HEK293 (cell line): ENCODE results near the gene RDH5.
A peak's percentile ranks its signal among the peaks of the same experiment; 100 is the strongest.

Experiments
- GLI4 ChIP-seq: fragments of 450-650 bp; formaldehyde crosslinking; IDR thresholded peaks from 2 replicates; pipeline ENCODE4 v1.5.1; 2016; ENCODE audit warnings: missing biosample characterization, missing genetic modification characterization
- HOXC10 ChIP-seq: sonication (generic); formaldehyde crosslinking; IDR thresholded peaks from 2 replicates; pipeline ENCODE4 v1.8.1; 2023; ENCODE audit warnings: mild to moderate bottlenecking, missing genetic modification reagents
- IKZF3 ChIP-seq: fragments of 450-650 bp; IDR thresholded peaks from 2 replicates; pipeline ENCODE4 v1.5.0; 2018; ENCODE audit warnings: missing biosample characterization, mild to moderate bottlenecking, missing genetic modification characterization, moderate library complexity
- PRDM1 ChIP-seq: fragments of 450-650 bp; formaldehyde crosslinking; IDR thresholded peaks from 2 replicates; pipeline ENCODE4; 2016; ENCODE audit warnings: missing biosample characterization, missing genetic modification characterization
- SP7 ChIP-seq: fragments of 450-650 bp; formaldehyde crosslinking; IDR thresholded peaks from 2 replicates; pipeline ENCODE4 v1.5.1; 2016; ENCODE audit warnings: missing biosample characterization, missing genetic modification characterization
- ZBTB7A ChIP-seq: fragments of 450-650 bp; formaldehyde crosslinking; IDR thresholded peaks from 2 replicates; pipeline ENCODE4 v1.5.1; 2016; ENCODE audit warnings: low read depth, missing biosample characterization, missing genetic modification characterization
- ZIC2 ChIP-seq: fragments of 450-650 bp; formaldehyde crosslinking; IDR thresholded peaks from 2 replicates; pipeline ENCODE4 v1.5.1; 2016; ENCODE audit warnings: missing biosample characterization, missing genetic modification characterization
- ZNF10 ChIP-seq: fragments of 450-650 bp; formaldehyde crosslinking; IDR thresholded peaks from 2 replicates; pipeline ENCODE4 v1.5.1; 2017; ENCODE audit warnings: missing biosample characterization, missing genetic modification characterization
- ZNF121 ChIP-seq: fragments of 450-650 bp; formaldehyde crosslinking; IDR thresholded peaks from 2 replicates; pipeline ENCODE4 v1.5.1; 2016; ENCODE audit warnings: missing biosample characterization, missing genetic modification characterization
- ZNF174 ChIP-seq: fragments of 450-650 bp; formaldehyde crosslinking; IDR thresholded peaks from 2 replicates; pipeline ENCODE4 v1.5.0; 2017; ENCODE audit warnings: missing biosample characterization, mild to moderate bottlenecking, missing genetic modification characterization
- ZNF184 ChIP-seq: fragments of 450-650 bp; IDR thresholded peaks from 2 replicates; pipeline ENCODE4 v1.5.1; 2018; ENCODE audit warnings: missing biosample characterization, mild to moderate bottlenecking, missing genetic modification characterization
- ZNF214 ChIP-seq: fragments of 450-650 bp; formaldehyde crosslinking; IDR thresholded peaks from 2 replicates; pipeline ENCODE4 v1.5.1; 2017; ENCODE audit warnings: missing biosample characterization, mild to moderate bottlenecking, missing genetic modification characterization, borderline replicate concordance
- ZNF274 ChIP-seq, 2 experiments: fragments of 200-500 bp in 1 of 2; fragments of 450-650 bp in 1 of 2; sonication (Bioruptor generic) in 1 of 2; formaldehyde crosslinking in 1 of 2; IDR thresholded peaks; 2 replicates each; pipeline versions ENCODE4 v1.5.1 to v1.6.1; 2014 to 2016; ENCODE audit warnings: borderline replicate concordance in 1 of 2, inconsistent platforms in 1 of 2, low read length in 1 of 2, missing biosample characterization in 1 of 2, missing genetic modification characterization in 1 of 2
- ZNF324 ChIP-seq: fragments of 450-650 bp; formaldehyde crosslinking; IDR thresholded peaks from 2 replicates; pipeline ENCODE4 v1.5.1; 2016; ENCODE audit warnings: missing biosample characterization, missing genetic modification characterization
- ZNF341 ChIP-seq: fragments of 450-650 bp; formaldehyde crosslinking; IDR thresholded peaks from 2 replicates; pipeline ENCODE4; 2016; ENCODE audit warnings: low read depth, missing biosample characterization, missing genetic modification characterization
- ZNF394 ChIP-seq: fragments of 450-650 bp; formaldehyde crosslinking; IDR thresholded peaks from 2 replicates; pipeline ENCODE4 v1.5.1; 2016; ENCODE audit warnings: missing biosample characterization, missing genetic modification characterization, mild to moderate bottlenecking, moderate library complexity, borderline replicate concordance
- ZNF416 ChIP-seq: fragments of 450-650 bp; formaldehyde crosslinking; IDR thresholded peaks from 2 replicates; pipeline ENCODE4 v1.5.1; 2016; ENCODE audit warnings: missing biosample characterization, missing genetic modification characterization
- ZNF521 ChIP-seq: fragments of 450-650 bp; formaldehyde crosslinking; IDR thresholded peaks from 2 replicates; pipeline ENCODE4 v1.5.1; 2017; ENCODE audit warnings: missing biosample characterization, mild to moderate bottlenecking, missing genetic modification characterization
- ZNF529 ChIP-seq: fragments of 450-650 bp; formaldehyde crosslinking; IDR thresholded peaks from 2 replicates; pipeline ENCODE4 v1.5.1; 2017; ENCODE audit warnings: missing genetic modification characterization, missing biosample characterization; ENCODE audit not compliant: insufficient replicate concordance
- ZNF555 ChIP-seq: fragments of 450-650 bp; formaldehyde crosslinking; conservative IDR thresholded peaks from 2 replicates; pipeline ENCODE4 v1.5.1; 2017; ENCODE audit warnings: missing biosample characterization, mild to moderate bottlenecking, missing genetic modification characterization, inconsistent platforms
- ZNF558 ChIP-seq: fragments of 450-650 bp; formaldehyde crosslinking; IDR thresholded peaks from 2 replicates; pipeline ENCODE4 v1.5.1; 2016; ENCODE audit warnings: missing biosample characterization, missing genetic modification characterization
- ZNF571 ChIP-seq: fragments of 450-650 bp; formaldehyde crosslinking; IDR thresholded peaks from 2 replicates; pipeline ENCODE4 v1.5.0; 2017; ENCODE audit warnings: missing biosample characterization, missing genetic modification characterization
- ZNF610 ChIP-seq: fragments of 450-650 bp; formaldehyde crosslinking; IDR thresholded peaks from 2 replicates; pipeline ENCODE4 v1.5.1; 2016; ENCODE audit warnings: missing biosample characterization, missing genetic modification characterization, borderline replicate concordance
- ZNF623 ChIP-seq: fragments of 450-650 bp; formaldehyde crosslinking; IDR thresholded peaks from 2 replicates; pipeline ENCODE4 v1.5.1; 2016; ENCODE audit warnings: missing biosample characterization, missing genetic modification characterization
- ZNF664 ChIP-seq: fragments of 450-650 bp; formaldehyde crosslinking; IDR thresholded peaks from 2 replicates; pipeline ENCODE4 v1.5.1; 2016; ENCODE audit warnings: missing biosample characterization, missing genetic modification characterization
- ZNF792 ChIP-seq: fragments of 450-650 bp; formaldehyde crosslinking; IDR thresholded peaks from 2 replicates; pipeline ENCODE4 v1.5.1; 2016; ENCODE audit warnings: missing biosample characterization, missing genetic modification characterization
- ZSCAN23 ChIP-seq: fragments of 450-650 bp; formaldehyde crosslinking; IDR thresholded peaks from 2 replicates; pipeline ENCODE4 v1.5.1; 2016; ENCODE audit warnings: missing biosample characterization, missing genetic modification characterization
- ZSCAN30 ChIP-seq: fragments of 450-650 bp; IDR thresholded peaks from 2 replicates; pipeline ENCODE4 v1.5.1; 2018; ENCODE audit warnings: missing biosample characterization, mild to moderate bottlenecking, missing genetic modification characterization, moderate library complexity
- TF ChIP-seq, protein P1 (sequence below): fragments of 450-650 bp; formaldehyde crosslinking; IDR thresholded peaks from 2 replicates; pipeline ENCODE4 v1.5.1; 2016; ENCODE audit warnings: missing biosample characterization, missing genetic modification characterization
- TF ChIP-seq, protein P2 (sequence below): fragments of 450-650 bp; formaldehyde crosslinking; IDR thresholded peaks from 2 replicates; pipeline ENCODE4 v1.5.1; 2017; ENCODE audit warnings: missing biosample characterization, missing genetic modification characterization
- TF ChIP-seq, protein P3 (sequence below): fragments of 450-650 bp; formaldehyde crosslinking; IDR thresholded peaks from 2 replicates; pipeline ENCODE4 v1.5.1; 2016; ENCODE audit warnings: missing biosample characterization, missing genetic modification characterization
- TF ChIP-seq, protein P4 (sequence below): fragments of 450-650 bp; formaldehyde crosslinking; IDR thresholded peaks from 2 replicates; pipeline ENCODE4 v1.5.1; 2016; ENCODE audit warnings: missing biosample characterization, missing genetic modification characterization

RDH5 gene

GRCh38 chr12:55728939-55729818, 9.0 kb downstream of the RDH5 start, which contains the start of gene CD63 (continued):
- TF ChIP-seq SP7 (tag by site-specific recombination) (peak; percentile 82), ZSCAN23 (no peak), ZNF184 (tag by site-specific recombination) (no peak), ZNF529 (no peak), ZNF558 (tag by site-specific recombination) (no peak), ZNF610 (tag by site-specific recombination) (peak; percentile 46; the same call in 1 of the 2 replicates), ZNF341 (tag by site-specific recombination) (peak; percentile 57), PRDM1 (tag by site-specific recombination) (0 out of 2 replicates have a peak, but pooled peaks have one; percentile 25), ZNF394 (tag by site-specific recombination) (peak; percentile 91), ZNF121 (peak; percentile 26; the same call in 1 of the 2 replicates), ZNF664 (tag by site-specific recombination) (no peak), IKZF3 (tag by site-specific recombination) (peak; percentile 63), ZNF214 (tag by site-specific recombination) (no peak), HOXC10 (CRISPR knock-in tag) (no peak), ZNF571 (tag by site-specific recombination) (no peak), ZNF555 (tag by site-specific recombination) (no peak), ZNF274 (IDR thresholded peaks at IDR 0.05; ENCODE audit: low read length) (no peak), ZNF274 (tag by site-specific recombination; IDR thresholded peaks at IDR 0.05; ENCODE audit: borderline replicate concordance) (no peak), ZNF521 (tag by site-specific recombination) (no peak), GLI4 (tag by site-specific recombination) (no peak), ZNF416 (tag by site-specific recombination) (no peak), ZNF10 (no peak), ZNF623 (tag by site-specific recombination) (no peak), ZNF174 (tag by site-specific recombination) (no peak), ZIC2 (tag by site-specific recombination) (peak; percentile 83), ZSCAN30 (tag by site-specific recombination) (peak; percentile 99), ZNF792 (tag by site-specific recombination) (no peak), ZBTB7A (peak; percentile 79; the same call in 1 of the 2 replicates), ZNF324 (tag by site-specific recombination) (peak; percentile 52; the same call in 1 of the 2 replicates)
- TF ChIP-seq, protein P1, sequence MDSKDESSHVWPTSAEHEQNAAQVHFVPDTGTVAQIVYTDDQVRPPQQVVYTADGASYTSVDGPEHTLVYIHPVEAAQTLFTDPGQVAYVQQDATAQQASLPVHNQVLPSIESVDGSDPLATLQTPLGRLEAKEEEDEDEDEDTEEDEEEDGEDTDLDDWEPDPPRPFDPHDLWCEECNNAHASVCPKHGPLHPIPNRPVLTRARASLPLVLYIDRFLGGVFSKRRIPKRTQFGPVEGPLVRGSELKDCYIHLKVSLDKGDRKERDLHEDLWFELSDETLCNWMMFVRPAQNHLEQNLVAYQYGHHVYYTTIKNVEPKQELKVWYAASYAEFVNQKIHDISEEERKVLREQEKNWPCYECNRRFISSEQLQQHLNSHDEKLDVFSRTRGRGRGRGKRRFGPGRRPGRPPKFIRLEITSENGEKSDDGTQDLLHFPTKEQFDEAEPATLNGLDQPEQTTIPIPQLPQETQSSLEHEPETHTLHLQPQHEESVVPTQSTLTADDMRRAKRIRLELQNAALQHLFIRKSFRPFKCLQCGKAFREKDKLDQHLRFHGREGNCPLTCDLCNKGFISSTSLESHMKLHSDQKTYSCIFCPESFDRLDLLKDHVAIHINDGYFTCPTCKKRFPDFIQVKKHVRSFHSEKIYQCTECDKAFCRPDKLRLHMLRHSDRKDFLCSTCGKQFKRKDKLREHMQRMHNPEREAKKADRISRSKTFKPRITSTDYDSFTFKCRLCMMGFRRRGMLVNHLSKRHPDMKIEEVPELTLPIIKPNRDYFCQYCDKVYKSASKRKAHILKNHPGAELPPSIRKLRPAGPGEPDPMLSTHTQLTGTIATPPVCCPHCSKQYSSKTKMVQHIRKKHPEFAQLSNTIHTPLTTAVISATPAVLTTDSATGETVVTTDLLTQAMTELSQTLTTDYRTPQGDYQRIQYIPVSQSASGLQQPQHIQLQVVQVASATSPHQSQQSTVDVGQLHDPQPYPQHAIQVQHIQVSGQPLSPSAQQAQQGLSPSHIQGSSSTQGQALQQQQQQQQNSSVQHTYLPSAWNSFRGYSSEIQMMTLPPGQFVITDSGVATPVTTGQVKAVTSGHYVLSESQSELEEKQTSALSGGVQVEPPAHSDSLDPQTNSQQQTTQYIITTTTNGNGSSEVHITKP (tag by site-specific recombination): peak; percentile 84
- TF ChIP-seq, protein P2, sequence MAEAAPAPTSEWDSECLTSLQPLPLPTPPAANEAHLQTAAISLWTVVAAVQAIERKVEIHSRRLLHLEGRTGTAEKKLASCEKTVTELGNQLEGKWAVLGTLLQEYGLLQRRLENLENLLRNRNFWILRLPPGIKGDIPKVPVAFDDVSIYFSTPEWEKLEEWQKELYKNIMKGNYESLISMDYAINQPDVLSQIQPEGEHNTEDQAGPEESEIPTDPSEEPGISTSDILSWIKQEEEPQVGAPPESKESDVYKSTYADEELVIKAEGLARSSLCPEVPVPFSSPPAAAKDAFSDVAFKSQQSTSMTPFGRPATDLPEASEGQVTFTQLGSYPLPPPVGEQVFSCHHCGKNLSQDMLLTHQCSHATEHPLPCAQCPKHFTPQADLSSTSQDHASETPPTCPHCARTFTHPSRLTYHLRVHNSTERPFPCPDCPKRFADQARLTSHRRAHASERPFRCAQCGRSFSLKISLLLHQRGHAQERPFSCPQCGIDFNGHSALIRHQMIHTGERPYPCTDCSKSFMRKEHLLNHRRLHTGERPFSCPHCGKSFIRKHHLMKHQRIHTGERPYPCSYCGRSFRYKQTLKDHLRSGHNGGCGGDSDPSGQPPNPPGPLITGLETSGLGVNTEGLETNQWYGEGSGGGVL (tag by site-specific recombination): peak; percentile 74
- TF ChIP-seq, protein P3, sequence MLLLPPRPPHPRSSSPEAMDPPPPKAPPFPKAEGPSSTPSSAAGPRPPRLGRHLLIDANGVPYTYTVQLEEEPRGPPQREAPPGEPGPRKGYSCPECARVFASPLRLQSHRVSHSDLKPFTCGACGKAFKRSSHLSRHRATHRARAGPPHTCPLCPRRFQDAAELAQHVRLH: peak; percentile 74; the same call in 1 of the 2 replicates
- TF ChIP-seq, protein P4, sequence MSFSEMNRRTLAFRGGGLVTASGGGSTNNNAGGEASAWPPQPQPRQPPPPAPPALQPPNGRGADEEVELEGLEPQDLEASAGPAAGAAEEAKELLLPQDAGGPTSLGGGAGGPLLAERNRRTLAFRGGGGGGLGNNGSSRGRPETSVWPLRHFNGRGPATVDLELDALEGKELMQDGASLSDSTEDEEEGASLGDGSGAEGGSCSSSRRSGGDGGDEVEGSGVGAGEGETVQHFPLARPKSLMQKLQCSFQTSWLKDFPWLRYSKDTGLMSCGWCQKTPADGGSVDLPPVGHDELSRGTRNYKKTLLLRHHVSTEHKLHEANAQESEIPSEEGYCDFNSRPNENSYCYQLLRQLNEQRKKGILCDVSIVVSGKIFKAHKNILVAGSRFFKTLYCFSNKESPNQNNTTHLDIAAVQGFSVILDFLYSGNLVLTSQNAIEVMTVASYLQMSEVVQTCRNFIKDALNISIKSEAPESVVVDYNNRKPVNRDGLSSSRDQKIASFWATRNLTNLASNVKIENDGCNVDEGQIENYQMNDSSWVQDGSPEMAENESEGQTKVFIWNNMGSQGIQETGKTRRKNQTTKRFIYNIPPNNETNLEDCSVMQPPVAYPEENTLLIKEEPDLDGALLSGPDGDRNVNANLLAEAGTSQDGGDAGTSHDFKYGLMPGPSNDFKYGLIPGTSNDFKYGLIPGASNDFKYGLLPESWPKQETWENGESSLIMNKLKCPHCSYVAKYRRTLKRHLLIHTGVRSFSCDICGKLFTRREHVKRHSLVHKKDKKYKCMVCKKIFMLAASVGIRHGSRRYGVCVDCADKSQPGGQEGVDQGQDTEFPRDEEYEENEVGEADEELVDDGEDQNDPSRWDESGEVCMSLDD: peak; percentile 85
